COR-L47 (cell line): ENCODE data around the gene USF1.
"Not testable (repeated sequence)": the region's sequence is repeated elsewhere in the genome, so short reads cannot be mapped to it uniquely, and the experiment has no call there.

Source experiments
- DNase-seq: peaks from one replicate; lab custom pipeline; 2025; lab: John Stamatoyannopoulos, UW

USF1 gene

DNA sequence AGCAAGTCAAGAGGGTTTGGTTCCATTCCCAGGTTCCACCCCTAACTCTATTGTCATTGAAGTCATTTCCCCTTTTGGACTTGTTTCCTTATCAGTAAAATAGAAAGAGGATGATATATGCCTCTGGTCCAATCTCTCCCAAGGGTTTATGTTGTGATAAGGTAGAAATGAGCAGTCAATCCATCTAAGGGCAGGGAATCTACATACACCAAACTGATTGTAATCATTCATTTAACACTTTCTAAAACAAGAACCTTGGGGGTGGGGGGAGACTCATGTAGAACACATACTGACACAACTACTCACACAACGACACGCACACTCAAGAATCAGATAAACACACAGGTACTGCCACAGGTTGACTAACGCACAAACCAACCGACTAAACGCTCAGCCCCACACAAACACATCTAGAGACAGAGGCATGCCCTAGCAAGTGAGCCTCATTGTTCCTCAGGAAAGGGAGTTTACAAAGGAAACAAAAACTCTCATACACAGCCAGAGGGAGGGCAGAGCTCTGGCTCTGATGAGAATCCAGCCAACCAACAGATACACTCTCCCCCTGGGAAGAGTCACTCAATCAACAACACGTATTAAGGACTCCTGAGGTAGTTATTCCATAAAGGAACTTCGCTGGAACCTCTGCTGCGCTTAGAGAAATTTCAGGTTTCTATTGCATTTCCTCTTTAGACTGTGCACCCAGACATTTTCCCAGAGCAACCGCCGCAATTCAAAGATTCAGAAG is 25.9 kb downstream of the USF1 start:
- DNase-seq: peak; percentile 20

DNA sequence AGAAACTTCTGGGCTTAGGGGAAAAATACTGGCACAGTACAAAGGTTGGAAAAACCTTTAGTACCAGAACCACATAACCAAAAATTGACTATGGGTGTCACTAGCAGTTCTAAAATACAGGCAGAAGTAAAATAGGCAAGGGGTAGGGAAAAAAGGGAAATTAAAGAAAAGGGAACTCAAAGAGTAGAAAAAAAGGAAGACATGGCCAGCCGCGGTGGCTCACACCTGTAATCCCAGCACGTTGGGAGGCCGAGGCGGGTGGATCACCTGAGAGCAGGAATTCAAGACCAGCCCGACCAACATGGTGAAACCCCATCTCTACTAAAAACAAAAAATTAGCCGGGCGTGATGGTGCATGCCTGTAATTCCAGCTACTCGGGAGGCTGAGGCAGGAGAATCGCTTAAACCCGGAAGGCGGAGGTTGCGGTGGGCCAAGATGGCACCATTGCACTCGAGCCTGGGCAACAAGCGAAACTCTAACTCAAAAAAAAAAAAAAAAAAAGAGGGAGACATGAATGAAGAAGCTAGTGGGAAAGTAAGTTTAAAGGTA is 26.6 kb downstream of the USF1 start:
- not testable (repeated sequence) for DNase-seq

DNA sequence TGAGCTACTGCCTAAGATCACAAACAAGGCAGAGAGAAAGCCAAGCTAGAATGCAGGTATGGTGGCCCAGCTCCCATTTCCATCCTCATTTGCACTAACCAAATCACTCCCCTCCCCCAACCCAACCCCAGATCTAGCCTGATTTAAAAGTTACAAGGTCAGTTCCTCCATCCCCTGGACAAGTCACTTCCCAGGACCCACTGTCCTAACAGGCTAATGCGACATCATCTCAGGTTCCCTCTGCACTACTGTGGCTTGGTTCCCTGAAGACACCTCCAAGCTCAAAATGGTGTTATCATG is 27.2 kb downstream of the USF1 start:
- no peak for DNase-seq

DNA sequence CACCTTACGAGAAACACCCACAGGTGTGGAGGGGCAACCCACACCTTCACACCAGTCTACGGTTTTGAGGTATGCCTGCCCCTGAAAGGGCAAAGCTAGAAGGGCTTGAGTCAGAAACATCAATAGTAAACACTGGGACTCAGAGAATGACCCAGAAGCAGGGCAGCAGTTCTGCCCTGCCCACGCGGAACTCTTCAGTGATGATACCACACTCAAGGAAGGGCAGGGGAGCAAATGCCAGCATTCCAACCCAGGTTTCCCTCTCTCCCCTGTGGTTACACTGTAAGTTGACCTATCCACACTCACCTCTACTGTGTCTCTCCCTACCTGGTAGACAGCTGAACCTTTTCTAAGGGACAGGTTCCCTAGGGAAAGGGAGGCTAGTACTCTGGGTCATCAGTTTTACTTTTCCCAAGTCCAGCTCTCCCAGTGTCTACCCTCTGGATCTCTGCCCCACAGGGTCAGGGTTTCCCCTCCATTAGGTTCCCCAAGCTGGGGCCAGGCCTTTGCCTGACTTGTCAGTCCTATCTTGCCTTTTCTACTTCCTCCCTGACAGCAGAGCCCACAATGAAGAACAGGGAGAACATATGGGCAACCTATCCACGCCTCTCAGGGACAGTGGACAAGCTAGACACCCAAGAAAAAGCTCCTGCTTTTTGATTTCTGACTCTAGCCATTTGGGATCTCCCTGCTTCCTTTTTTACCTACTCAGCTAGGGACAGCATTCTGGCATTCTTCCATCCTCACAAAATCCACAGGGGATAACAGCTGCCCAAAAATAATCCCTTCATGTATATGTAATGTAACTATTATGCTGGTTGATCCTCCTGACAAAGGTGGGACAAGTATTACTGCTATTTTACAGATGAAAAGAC is 27.8 kb downstream of the USF1 start:
- no peak for DNase-seq

DNA sequence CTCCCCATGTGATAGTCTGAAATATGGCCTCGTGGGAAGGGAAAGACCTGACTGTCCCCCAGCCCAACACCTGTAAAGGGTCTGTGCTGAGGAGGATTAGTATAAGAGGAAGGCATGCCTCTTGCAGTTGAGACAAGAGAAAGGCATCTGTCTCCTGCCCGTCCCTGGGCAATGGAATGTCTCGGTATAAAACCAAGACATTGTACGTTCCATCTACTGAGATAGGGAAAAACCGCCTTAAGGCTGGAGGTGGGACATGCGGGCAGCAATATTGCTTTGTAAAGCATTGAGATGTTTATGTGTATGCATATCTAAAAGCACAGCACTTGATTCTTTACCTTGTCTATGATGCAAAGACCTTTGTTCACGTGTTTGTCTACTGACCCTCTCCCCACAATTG is 28.6 kb downstream of the USF1 start:
- DNase-seq: not testable (repeated sequence)

DNA sequence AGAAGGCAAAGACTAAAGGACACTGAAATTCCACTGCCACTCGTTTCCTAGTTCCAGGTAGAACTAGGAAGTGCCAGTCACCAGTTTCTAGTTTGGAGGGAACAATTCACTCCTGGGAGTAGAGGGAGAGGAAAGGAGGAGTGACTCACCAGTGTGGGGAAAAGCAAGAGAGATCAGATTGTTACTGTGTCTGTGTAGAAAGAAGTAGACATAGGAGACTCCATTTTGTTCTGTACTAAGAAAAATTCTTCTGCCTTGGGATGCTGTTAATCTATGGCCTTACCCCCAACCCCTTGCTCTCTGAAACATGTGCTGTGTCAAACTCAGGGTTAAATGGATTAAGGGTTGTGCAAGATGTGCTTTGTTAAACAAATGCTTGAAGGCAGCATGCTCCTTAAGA is 29.1 kb downstream of the USF1 start:
- DNase-seq: not testable (repeated sequence)

DNA sequence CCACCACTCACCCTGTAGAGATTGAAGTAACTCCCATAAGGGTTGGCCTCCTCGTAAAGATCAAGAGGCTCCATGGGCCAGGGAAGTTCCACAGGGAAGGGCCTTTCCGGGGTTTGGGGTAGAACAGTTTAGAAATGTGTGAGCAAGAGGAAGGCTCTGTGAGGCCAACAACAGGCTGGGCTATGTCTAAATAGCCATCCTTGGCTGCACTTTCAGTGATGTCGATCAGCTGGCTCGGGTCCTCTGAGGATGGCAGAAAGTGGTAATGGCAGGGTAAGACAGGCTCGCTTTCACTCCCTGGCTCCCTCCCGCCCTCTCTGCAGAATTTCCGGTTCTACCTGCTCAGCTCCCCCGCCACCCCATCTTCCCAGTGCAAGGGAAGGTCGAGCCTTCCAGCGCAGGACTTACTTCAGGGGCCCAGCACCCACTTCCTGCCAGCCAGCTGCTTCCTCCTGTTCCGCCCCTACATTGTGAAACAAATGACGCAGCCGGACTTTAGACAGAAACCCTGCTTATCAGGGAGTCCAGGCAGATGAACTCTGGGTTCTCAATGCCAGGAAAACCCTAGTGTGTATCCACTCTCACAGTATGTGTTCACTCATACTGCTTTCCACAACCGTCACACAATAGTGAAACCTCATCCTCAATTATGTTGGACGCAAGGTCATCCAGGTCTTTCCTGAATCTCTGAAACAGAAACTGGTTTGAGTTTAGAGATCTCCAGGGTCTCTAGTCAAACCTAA is 32.1 kb downstream of the USF1 start:
- no peak for DNase-seq

DNA sequence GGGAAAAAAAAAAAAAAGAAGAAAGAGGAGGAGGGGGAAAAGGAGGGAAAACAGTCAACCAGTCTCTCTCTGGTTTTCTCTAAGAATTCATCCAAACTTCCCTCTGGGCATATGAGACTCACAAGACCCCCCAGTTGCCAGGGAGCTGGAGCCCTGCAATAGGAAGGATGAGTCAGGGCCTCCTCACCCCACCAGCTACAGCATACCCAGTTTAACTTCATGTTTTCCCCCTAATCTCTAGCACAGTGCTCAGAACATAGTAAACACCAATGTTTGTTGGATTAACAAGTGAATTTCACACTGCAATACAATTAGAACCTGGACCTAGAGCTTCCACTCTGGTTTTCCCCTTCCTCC is 32.7 kb downstream of the USF1 start:
- no peak for DNase-seq

DNA sequence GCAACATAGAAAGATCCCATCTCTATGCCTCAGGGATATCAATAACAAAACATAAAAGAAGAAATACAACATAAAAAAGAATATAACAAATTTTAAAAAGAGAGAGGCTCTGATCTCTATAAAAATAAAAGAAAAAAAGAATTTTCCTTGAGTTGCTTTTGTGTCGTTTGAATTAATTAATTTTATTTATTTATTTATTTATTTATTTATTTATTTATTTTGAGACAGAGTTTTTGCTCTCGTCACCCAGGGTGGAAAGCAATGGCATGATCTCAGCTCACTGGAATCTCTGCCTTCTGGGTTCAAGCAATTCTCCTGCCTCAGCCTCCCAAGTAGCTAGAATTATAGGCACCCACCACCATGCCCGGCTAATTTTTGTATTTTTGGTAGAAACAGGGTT is 33.4 kb downstream of the USF1 start:
- DNase-seq: no peak

DNA sequence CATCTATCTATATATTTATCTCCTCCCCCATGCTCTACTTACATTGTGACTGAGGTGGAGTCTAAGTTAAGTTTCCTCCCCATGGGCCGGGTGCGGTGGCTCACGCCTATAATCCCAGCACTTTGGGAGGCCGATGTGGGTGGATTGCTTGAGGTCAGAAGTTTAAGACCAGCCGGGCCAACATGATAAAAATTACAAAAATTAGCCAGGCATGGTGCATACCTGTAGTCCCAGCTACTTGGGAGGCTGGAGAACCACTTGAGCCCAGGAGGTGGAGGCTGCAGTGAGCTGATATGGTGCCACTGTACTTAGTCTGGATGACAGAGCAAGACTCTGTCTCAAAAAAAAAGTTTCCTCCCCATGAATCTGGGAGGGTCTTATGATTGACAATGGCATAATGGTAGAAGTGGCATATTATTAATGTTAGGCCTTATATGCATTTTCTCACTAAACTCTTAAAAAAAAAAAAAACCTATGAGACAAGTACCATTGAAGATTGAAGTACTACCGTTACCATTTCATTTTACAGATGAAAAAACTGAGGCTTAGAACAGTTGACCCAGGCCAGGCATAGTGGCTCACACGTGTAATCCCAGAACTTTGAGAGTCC is 36.1 kb downstream of the USF1 start:
- DNase-seq: no peak

DNA sequence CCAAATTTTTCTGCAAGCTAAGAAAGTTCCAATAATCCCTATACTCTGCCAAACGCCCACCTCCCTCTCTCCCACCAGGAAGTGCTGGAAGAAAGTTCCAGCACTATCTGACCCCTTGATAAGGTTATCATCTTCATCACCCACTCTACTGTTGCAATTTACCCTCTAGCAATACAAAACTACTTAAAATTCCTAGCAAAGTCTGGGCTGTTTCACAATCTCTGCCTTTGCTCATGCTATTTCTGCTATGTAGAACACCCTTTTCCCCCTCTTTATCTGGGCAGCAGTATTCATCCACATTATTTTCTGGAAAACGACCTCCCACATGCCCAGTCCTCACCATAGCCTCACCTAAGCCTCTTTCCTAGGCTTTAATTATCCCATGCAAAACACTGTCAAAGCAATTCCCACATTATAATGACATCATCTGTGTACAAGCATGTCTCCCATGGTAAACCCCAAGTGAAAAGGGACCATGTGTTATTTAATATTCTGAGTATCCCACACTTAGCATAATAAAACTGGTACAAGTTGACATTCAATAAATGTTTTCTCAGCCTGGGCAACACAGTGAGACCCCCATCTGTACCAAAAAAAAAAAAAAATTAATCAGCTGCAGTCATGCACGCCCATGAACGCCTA is 36.8 kb downstream of the USF1 start:
- no peak for DNase-seq

DNA sequence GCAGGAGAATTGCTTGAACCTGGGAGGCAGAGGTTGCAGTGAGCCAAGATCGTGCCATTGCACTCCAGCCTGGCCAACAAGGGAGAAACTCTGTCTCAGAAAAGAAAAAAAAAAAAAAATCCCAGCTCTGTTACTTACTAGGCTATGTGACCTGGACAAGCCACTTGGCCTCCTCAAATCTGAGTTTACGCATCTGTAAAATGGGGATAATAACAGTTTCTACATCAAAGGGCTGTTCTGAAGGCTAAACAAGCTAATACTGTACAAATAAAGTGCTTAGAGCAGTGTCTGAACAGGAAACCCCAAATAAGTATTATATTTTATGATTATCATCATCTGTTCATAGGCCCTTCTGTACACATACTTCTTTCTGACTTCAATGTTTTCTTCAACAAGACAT is 38.4 kb downstream of the USF1 start:
- DNase-seq: no peak

DNA sequence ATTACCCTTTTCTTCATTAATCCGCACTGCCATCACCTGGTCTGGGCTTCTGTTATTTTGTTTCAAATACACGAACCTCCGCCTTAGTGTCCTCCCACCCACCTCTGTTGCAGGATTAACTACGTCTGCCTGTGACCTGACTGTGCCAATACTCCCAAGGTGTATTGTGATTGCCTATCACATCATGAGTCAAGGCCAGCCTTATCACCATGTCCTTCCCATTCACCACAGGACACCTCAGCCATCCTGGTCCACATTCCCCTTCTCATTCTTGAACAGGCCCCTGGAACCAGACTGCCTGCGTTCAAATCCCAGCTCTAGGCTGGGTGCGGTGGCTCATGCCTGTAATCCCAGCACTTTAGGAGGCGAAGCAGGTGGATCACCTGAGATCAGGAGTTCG is 39.2 kb downstream of the USF1 start:
- no peak for DNase-seq

DNA sequence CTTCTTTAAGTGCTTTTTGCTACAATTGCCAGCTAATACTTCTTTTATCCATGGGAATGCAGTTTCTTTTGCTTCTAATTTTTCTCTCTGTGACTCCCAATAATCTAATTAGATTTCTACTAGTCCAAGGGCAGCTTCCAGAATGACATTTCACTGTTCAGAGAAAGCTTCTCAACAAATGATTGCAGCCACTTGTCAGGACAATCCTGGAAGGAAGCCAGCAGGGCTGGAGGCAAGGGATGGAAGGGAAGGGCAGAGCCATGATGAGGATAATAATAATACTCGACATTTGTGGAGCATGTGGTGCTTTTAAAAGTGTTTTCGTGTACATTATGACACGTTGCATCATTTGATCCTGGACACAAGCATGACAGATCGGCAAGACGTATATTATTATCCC is 44.3 kb downstream of the USF1 start:
- DNase-seq: no peak

DNA sequence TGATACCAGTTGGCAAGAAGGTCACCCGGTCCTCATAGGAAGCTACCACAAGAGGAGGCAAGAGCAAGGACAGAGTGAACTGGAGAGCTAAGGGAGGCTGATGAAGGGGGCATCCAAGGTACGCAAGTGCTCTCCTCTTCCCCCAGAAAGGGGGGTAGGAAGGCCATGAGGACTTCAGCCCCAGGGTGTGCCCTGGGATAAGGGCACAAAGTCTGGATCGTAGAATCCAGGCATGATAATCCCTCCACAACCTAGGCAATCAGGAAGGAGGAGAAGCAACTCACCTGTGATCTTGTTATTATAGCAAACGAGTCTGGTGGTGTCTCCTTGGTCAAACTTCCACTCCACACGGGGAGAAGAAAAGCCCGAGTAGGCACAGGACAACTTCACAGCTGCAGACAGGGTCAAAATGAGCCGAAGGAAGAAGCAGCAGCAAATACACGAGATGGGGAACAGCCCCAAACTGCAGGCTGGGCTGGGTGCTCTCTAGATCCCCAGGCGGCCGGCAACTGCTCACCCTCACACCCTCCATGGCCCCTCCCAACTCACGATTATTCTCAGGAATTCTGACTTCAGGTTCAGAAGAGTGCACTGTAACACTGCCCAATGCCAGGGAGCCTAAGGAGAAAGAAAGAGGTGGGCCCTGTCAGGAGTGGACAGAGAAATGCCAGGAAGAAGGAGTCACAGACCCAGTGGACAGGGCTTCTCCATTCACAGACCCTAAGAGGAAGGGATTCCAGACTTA is 44.9 kb downstream of the USF1 start:
- DNase-seq: no peak

DNA sequence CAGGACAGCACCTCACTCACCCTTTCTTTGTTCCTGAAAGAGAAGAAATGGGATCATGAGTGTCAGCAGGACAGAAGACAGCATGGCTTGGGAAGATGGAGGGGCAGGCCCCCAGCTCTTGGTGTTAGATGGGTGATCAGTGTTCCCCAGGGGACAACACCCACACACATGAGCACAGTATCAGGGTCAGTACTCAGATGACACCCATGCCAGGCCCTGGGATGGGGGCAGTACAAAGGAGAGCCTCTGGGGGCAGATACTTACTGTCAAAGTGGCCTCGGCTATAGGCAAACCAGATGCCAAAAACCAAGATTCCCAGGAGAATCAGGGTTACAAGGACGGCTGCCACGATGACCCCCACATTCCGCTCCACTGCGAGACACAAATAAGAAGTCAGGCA is 46.4 kb downstream of the USF1 start:
- no peak for DNase-seq

DNA sequence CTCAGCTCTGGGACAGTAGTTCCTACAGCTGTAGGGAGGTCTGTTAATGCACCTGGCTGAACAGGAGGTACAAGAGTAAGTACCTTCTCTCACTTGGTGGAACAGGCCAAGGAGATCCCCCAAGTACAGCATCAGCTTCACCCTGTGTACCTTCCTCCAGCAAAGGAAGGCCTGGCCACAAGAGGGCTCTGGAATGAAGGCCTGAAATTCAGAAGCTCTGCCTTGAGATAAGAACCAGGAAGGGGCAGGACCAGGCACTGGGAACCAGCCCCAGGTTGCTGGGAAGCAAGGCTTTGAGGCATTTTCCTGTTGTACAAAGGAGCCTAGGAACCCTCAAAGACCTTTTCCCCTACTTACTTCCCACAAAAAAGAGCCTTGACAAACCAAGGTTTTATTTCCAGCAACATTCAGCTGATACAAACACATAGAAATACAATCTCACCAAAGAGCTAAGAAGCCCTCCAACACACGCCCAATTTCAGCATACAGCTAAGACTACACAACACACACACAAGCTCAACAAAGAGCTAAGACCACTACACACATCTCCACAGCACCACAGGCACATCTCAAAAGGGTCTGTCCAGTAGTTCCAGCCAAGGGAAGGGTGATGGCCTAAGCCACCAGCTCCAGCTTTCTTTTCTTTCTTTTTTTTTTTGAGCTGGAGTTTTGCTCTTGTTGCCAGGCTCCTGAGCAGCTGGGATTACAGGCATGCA is 48.3 kb downstream of the USF1 start:
- DNase-seq: peak; percentile 21

DNA sequence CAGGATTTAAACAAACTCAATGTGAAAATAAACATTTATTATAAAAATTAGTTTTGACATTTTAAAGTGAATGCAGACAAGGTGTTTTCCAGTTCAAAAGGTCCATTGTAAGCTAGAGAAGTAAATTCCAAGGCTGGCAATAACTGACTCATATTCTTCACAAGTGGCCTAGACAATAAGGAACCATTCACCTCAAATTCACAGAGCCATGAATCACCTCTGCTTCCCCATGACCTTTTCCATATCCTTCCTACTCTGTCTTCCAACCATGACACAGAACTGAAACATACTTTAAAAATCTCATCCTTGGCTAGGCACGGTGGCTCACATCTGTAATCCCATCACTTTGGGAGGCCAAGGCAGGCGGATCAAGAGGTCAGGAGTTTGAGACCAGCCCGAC is 49.6 kb downstream of the USF1 start:
- DNase-seq: no peak

DNA sequence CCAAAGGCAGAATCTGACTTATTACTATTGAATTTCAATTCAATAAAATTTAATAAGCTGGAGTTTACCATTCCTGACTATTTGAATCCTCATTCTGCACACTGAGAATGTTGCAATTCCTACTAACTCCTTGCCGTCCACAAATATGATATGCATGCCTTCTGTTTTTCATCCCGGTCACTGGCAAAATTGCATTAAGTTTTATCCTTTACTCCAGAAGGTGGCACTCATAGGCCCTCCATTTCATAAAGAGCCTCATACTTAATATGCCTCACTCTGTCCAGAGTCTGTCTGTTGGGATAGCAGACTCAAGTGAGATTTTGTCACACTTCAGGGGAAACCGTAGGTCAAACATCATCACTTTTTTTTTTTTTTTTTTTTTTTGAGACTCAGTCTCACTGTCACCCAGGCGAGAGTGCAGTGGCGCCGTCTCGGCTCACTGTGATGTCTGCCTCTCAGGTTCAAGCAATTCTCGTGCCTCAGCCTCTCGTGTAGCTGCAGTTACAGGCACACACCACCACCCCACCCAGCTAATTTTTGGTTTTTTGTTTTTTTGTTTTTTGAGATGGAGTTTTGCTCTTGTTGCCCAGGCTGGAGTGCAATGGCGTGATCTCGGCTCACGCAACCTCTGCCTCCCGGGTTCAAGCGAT is 52.1 kb downstream of the USF1 start:
- DNase-seq: no peak

DNA sequence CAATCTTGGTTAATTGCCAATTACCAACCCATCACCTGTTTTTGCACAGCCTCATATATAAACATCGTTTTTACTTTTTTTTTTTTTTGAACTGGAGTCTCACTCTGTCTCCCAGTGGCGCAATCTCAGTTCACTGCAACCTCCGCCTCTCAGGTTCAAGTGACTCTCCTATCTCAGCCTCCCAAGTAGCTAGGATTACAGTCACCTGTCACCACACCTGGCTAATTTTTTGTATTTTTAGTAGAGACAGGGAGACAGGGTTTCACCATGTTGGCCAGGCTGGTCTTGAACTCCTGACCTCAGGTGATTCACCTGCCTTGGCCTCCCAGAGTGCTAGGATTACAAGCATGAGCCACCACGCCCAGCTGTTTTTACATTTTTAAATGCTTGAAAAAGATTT is 53.7 kb downstream of the USF1 start:
- DNase-seq: not testable (repeated sequence)
